Esophagus squamous epithelium (tissue), 5 donors: ENCODE data around the gene ATR. TPM values are rescaled to one million over a fixed set of nuclear protein-coding genes. Genes with fewer than 3 reads are reported as not detected.
A peak's percentile ranks its signal among the peaks of the same experiment; 100 is the strongest.

Experiments used
- DNase-seq: peaks from one replicate; lab custom pipeline; 2025; lab: John Stamatoyannopoulos, UW
- H3K27ac ChIP-seq, 4 donors: fragments of 200-600 bp; sonication (generic); one replicate each; pipeline ENCODE4 v1.5.1; 2016 to 2019; ENCODE audit warnings: mild to moderate bottlenecking in 1 of 4
- H3K27me3 ChIP-seq, 4 donors: fragments of 200-600 bp; sonication (generic); 1 replicate in 3 of 4; 2 replicates in 1 of 4; pipeline versions ENCODE4 v1.5.1 to v1.6.0; 2017 to 2021; ENCODE audit warnings: antibody characterized with exemption in 1 of 4
- H3K36me3 ChIP-seq, 3 donors: fragments of 200-600 bp; sonication (generic); one replicate each; pipeline ENCODE4 v1.5.1; 2016 to 2019
- H3K4me1 ChIP-seq, 3 donors: fragments of 200-600 bp; sonication (generic); one replicate each; pipeline ENCODE4 v1.5.1; 2017 to 2019
- H3K4me3 ChIP-seq, 4 donors: fragments of 200-600 bp; sonication (generic); 1 replicate in 3 of 4; 2 replicates in 1 of 4; pipeline ENCODE4 v1.5.1; 2016 to 2019; ENCODE audit warnings: mild to moderate bottlenecking in 2 of 4, moderate library complexity in 1 of 4
- H3K9me3 ChIP-seq, 3 donors: fragments of 200-600 bp; sonication (generic); one replicate each; pipeline ENCODE4 v1.5.1; 2016 to 2019
- POLR2A ChIP-seq, 4 donors: fragments of 450-650 bp; IDR thresholded peaks; one replicate each; pipeline ENCODE4 v1.6.1; 2017; ENCODE audit warnings: antibody characterized with exemption in 4 of 4, mild to moderate bottlenecking in 4 of 4, moderate library complexity in 3 of 4
- WGBS, 2 donors: methylation state at CpG; one replicate each; pipeline ENCODE4 v1.1.5; 2018; 5-methylcytosine and 5-hydroxymethylcytosine counted together
- intact Hi-C: fragments of 100-400 bp; cut with DNase I; formaldehyde crosslinking; loops from one replicate; pipeline ENCODE4 v1.15.0; 2022
- total RNA-seq, 4 donors: library from RNA; depleted of rRNA; stranded (reverse); fragments of >200 nt; gene quantifications; one replicate each; pipeline ENCODE4 v1.1.0, GENCODE V29; 2016
- TF ChIP-seq, protein P1 (sequence below), 6 experiments: fragments of 450-650 bp in 4 of 6; fragments of 200-600 bp in 2 of 6; sonication (generic) in 2 of 6; IDR thresholded peaks; one replicate each; pipeline ENCODE4 v1.5.1; 2016 to 2019; ENCODE audit warnings: antibody characterized with exemption in 6 of 6, mild to moderate bottlenecking in 4 of 6, moderate library complexity in 4 of 6
- donor health status: DM: yes; HTN: yes; CAD: no.

The ATR gene
- total RNA-seq, 4 donors from 2014 or later: 18.3 to 28.4 (median 19.9) TPM

DNA sequence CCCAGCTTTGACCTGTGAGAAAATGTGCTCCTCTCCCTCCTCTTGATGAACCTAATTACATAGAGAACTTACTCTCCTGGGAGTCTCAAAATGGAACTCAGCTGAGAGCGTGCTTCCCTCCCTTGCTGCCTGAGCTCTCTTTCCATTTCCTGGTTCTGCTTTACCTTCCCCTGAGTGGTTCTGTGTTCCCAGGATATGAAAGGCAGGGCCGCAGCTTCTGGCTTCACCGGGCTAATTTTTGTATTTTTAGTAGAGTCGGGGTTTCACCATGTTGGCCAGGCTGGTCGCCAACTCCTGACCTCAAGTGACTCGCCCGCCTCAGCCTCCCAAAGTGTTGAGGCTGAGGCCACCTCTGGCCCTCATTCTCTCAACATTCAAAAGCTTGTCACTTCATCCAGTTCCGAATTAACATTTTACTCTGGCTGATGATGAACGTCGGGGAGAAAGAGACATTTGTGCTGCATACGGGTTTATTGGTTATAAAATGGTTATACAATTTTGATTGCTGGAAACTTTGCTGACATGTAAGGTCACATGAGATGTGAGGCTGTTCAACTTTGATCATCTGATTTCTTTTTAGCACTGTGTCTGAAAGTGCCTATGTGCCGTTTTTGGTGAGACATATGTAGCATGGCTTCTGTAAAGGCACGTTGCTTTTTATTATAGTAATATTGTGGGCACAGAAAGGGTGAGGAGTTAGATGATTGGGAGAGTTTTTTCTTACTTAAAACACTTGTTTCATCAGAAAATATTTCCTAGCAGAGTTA, 24.3 kb upstream of the ATR start:
- TF ChIP-seq, protein P1, sequence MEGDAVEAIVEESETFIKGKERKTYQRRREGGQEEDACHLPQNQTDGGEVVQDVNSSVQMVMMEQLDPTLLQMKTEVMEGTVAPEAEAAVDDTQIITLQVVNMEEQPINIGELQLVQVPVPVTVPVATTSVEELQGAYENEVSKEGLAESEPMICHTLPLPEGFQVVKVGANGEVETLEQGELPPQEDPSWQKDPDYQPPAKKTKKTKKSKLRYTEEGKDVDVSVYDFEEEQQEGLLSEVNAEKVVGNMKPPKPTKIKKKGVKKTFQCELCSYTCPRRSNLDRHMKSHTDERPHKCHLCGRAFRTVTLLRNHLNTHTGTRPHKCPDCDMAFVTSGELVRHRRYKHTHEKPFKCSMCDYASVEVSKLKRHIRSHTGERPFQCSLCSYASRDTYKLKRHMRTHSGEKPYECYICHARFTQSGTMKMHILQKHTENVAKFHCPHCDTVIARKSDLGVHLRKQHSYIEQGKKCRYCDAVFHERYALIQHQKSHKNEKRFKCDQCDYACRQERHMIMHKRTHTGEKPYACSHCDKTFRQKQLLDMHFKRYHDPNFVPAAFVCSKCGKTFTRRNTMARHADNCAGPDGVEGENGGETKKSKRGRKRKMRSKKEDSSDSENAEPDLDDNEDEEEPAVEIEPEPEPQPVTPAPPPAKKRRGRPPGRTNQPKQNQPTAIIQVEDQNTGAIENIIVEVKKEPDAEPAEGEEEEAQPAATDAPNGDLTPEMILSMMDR (IDR thresholded peaks at IDR 0.05): no peak
- no peak for TF ChIP-seq POLR2A (IDR thresholded peaks at IDR 0.05)
- no peak for DNase-seq
- no peak overlapping the region for H3K4me3 ChIP-seq

DNA sequence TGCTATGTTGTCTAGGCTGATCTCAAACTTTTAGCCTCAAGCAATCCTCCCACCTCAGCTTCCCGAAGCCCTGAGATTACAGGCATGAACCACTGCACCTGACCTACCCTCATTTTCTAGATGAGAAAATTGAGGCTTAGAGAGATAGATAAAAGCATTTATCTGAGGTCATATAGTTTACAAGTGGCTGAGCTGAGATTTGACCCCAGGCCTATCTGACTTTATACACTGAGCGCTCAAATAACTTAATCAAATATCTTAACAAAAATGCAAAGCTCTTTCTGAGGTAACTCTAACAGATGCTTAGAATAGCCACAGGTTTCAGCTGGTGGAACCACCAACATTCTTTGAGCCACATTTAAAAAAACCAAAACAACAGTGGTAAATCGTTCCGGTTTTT, 23.2 kb upstream of the ATR start:
- intact Hi-C loops: no loop called here
- TF ChIP-seq, protein P1 (IDR thresholded peaks at IDR 0.05): no peak
- no peak for TF ChIP-seq POLR2A (IDR thresholded peaks at IDR 0.05)
- Histone ChIP-seq H3K36me3 (no peaks in the 10 kb centered on the region), H3K27me3 (no peaks in the 10 kb centered on the region), H3K4me3 (no peak overlapping the region), H3K27ac (no peak overlapping the region), H3K4me1 (peaks cover 3 to 16% (median 7%) of the 10 kb centered on the region in 3 donors), H3K9me3 (no peaks in the 10 kb centered on the region)
- WGBS, 2 donors: 85 to 94% methylated on average over 4 of the region's 4 CpGs
- no peak for DNase-seq

More for the DNA sequence above, 24.3 kb upstream of the ATR start:
- peaks cover 0 to 5% (median 0%) of the 10 kb centered on the region in 3 donors for H3K4me1 ChIP-seq
- no peaks in the 10 kb centered on the region for H3K27me3 ChIP-seq
- H3K36me3 ChIP-seq: no peaks in the 10 kb centered on the region
- intact Hi-C loops: no loop called here
- WGBS, 2 donors: 89 to 90% methylated on average over 13 of the region's 13 CpGs
- H3K9me3 ChIP-seq: no peaks in the 10 kb centered on the region
- no peak overlapping the region for H3K27ac ChIP-seq

DNA sequence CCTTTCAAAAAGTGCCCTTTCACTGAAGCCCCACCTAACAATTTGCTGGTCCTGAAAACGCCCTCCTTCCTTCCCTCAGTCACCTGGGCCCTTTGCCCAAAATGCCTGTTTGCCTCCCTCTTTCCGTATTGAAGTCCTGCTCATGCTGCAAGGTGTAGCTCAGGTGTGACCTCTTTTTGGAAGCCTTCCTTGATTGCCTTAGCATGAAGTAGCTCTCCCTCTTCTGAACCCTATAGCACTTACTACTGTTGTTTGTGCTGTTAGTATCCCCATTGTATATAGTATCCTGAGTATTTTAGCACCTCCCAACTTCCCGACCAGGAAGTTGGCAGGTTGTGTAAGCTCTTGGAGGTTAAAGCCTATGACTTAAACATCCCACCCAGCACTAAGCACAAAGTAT, 19.4 kb upstream of the ATR start:
- no peak for DNase-seq
- TF ChIP-seq, protein P1 (IDR thresholded peaks at IDR 0.05): no peak
- TF ChIP-seq POLR2A (IDR thresholded peaks at IDR 0.05): no peak
- Histone ChIP-seq H3K27ac (no peak overlapping the region), H3K36me3 (no peaks in the 10 kb centered on the region), H3K4me3 (no peak overlapping the region), H3K27me3 (no peaks in the 10 kb centered on the region), H3K4me1 (peaks cover 3 to 26% (median 7%) of the 10 kb centered on the region in 3 donors), H3K9me3 (no peaks in the 10 kb centered on the region)
- 34 to 42% methylated on average over 3 of the region's 3 CpGs for WGBS, 2 donors
- intact Hi-C loops: no loop called here

DNA sequence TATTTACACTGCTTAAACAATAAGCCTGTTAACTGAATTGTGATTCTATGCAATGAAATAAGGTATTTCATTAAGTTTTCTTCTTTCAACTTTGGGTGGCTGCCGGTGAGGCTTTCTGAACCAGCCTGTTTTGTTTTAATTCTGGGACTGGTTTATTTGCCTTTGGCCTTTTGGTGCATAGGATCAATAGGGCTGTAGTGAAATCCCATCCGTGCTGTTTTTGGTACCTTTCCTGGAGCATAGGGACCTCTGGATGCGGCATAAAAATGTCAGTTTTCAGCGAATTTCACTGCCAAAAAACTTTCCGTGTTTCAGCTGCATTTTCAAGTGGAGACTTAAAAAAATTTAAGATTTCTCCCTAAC, 18.2 kb upstream of the ATR start:
- DNase-seq: no peak
- Histone ChIP-seq H3K27ac (peak overlapping the region; percentile 65 to 76 (median 72)), H3K4me3 (peak overlapping the region; percentile 67 to 79 (median 71)), H3K4me1 (peaks cover 3 to 26% (median 7%) of the 10 kb centered on the region in 3 donors), H3K9me3 (no peaks in the 10 kb centered on the region), H3K27me3 (no peaks in the 10 kb centered on the region), H3K36me3 (no peaks in the 10 kb centered on the region)
- 7 to 12% methylated on average over 5 of the region's 5 CpGs for WGBS, 2 donors
- intact Hi-C loops: no loop called here
- TF ChIP-seq POLR2A (IDR thresholded peaks at IDR 0.05): no peak
- TF ChIP-seq, protein P1 (IDR thresholded peaks at IDR 0.05): no peak

DNA sequence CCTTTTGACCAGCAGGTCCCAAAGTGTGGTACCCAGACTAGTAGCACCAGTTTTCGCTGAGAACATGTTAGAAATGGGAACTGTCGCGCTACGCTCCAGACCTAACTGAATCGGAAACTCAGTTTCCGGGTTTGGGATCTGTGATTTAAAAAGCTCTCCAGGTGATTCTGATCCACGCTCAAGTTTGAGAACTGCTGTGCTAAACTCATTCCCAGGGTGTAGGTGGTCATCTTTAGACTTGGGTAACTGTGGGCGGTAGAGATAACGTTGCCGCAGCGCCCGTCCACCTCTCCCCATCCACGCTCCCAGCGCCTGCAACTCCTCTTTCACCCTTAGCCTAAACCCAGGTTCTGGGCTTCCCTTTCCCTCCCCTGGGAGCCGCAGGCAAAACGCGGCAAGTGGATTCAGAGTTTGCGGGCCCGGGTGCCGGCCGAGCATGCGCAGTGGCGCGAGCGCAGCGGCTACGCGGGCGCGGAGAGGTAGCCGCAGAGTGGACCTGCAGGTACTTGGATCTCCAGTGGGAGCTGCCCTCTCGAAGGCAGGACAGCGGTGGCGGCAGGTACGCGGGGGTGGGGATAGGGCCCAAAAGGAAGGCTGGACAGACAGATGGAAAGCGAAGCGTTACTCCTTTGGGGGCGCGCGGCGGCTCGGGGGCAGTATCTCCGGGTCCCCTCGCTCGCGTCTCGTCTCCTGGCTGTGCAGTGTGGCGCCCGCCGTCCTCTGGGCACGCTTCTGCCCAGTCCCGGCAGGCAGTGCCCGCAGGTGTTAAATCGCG, 17.6 kb upstream of the ATR start, which contains the start of gene PLS1:
Gene PLS1, plus strand, starts transcription at position 443 of the 775 bp plus-strand sequence. CDS start 67,845 bp downstream, outside the sequence.
- intact Hi-C loops: no loop called here

More for the DNA sequence above, 17.6 kb upstream of the ATR start, which contains the start of gene PLS1:
- 0% methylated on average over 21 to 43 of the region's 56 CpGs for WGBS, 2 donors
- H3K4me3 ChIP-seq: peak within 1 kb of the TSS; percentile 67 to 79 (median 71)
- H3K9me3 ChIP-seq: no peaks in the 10 kb centered on the region
- peak within 1 kb of the TSS; percentile 65 to 76 (median 72) for H3K27ac ChIP-seq
- no peaks in the 10 kb centered on the region for H3K27me3 ChIP-seq
- H3K36me3 ChIP-seq: no peaks in the 10 kb centered on the region
- peaks cover 3 to 26% (median 7%) of the 10 kb centered on the region in 3 donors for H3K4me1 ChIP-seq
- no peak for DNase-seq
- TF ChIP-seq, protein P1 (IDR thresholded peaks at IDR 0.05): peak in 1 of 6 experiments; percentile 32
- peak in 2 of 4 donors; percentile 58 to 64 for TF ChIP-seq POLR2A (IDR thresholded peaks at IDR 0.05)
